ENCODE measurements around the gene MYH13.
"Not testable (repeated sequence)": the region's sequence is repeated elsewhere in the genome, so short reads cannot be mapped to it uniquely, and the experiment has no call there.

Gene MYH13

DNA sequence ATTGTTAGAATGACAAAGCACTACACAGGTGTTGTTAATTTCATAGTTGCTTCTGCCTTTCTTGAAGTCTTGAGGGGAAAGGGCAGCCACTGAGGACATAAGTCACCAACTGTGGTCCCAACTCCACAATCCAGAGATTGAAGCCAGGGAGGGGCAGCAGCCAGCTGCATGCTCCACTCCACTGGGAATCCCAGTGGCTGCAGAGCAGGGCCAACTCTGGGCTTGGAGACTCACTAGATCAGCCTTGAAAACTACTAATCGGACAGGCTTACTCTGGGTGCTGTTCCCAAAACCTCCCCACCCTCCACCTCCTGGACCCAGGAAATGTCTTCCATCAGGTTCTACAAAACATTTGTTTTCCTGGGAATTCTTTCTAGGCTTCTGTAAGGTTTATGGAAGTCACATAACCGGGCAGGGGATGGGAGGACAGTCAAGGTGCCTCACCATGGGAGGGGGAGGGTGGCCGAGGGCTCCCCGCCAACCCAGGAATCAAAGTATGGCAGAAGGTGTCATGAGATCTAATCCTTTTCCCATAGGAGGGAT, 68.0 kb downstream of the MYH13 start:
- no peak for DNase-seq (ENCODE audit: low read depth, low spot score)

DNA sequence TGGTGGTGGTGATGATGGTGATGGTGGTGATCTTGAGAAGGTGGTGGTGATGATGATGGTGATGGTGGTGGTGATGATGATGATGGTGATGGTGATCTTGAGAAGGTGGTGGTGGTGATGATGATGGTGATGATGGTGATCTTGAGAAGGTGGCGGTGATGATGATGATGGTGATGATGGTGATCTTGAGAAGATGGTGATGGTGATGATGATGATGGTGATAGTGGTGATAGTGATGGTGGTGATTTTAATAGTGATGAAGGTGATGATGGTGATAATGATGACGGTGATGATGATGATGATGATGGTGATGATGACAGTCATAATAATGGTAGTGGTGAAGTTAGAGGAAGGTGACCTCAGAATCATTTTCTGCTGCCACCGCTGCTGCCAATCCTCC, 75.1 kb downstream of the MYH13 start:
- DNase-seq (ENCODE audit: low read depth, low spot score): no peak

DNA sequence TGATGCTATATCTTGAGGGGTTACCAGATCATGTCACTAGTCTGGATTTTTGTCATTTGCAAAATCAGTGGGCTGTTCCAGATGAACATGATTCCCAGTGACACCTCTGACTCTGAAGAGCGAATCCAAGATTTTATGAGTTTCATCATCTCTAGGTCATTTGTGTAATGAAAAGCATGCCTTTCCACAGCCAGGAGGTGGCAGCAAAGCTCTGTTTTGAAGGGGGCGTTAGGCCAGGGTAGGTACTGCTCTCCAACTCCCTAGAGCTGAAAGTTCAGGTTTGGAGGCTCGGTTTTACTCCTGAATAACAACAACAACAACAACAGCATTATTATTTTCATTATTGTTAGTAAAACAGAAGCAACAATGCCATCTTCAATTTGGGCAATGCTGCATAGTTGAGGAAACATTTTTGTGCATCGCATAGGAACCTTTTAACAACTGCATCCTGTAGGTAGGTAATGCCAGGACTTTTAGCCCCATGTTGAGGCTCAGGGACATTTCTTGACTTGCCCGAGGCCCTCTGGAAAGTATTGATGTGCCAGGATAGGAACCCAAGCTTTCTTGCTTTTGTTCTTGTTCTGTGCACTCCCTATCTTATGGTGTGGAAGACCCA, 77.0 kb downstream of the MYH13 start:
- peak; percentile 55 for DNase-seq (ENCODE audit: low read depth, low spot score)

DNA sequence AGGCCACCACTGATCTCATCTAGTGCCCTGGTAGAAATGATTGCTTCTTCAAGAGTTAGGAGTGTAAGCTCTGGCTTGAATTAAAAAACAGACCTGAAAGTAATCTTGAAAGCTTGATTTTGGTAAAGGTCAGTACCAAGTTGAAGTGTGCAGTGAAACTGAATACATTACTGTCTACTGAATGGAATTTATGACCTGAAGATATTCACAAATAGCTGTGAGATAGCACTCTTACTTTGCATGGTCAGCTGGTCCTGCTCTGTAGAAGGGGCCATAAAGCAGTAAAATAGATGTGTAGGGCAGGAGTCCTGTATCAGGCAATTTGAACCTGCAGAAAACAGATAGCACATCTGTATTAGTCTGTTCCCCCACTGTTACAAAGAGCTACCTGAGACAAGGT, 78.6 kb downstream of the MYH13 start:
- no peak for DNase-seq (ENCODE audit: low read depth, low spot score)

DNA sequence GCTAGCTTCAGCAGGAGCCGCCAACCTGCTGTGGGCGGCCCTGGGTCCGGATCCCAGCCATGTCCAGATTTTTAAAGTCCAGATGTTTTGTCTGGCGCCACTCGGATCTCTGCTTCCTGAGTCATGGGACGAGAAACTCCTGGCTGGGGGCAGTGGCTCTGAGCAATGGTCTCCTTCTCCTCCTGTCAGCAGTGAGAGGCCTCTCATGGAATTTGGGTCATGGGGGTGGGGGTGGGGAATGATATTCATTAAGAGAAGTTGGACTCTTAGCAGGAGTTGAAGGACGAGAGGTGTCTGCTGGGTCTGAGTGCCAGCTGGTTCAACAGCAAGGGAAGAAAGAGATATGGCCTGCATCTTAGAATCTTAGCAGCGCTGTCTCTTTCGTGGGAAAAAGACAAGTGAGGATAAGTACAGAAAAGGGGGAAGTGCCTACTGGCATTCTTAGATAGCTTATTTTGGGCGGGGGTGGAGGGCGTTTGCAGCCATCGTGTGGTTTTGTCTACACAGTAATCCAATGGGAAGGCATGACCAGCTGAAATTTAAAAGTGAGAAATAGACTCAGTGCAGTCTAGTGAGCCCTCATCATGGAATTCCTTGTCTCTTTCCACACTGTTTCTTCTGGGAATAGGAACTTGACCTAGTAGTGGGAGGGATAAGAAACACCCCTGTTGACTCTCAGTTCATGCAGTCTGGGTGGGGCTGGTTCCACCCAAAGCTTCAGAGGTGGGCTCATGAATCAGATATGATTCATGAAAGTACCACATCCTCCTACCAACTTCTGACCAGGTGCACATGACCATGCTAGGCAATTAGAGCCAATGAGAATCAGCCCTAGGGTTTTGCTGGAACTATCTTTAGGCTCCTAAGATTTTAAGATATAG, 80.5 kb downstream of the MYH13 start:
- no peak for DNase-seq (ENCODE audit: low read depth, low spot score)

DNA sequence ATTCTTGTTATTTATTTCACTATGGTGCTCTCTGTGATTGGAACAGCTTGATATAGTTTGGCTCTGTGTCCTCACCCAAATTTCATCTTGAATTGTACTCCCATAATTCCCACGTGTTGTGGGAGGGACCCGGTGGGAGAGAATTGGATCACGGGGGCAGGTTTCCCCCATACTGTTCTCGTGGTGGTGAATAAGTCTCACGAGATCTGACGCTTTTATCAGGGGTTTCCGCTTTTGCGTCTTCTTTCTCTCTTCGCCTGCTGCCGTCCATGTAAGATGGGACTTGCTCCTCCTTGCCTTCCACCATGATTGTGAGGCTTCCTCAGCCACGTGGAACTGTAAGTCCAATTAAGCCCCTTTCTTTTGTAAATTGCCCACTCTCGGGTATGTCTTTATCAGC, 81.2 kb downstream of the MYH13 start:
- not testable (repeated sequence) for DNase-seq (ENCODE audit: low read depth, low spot score)

DNA sequence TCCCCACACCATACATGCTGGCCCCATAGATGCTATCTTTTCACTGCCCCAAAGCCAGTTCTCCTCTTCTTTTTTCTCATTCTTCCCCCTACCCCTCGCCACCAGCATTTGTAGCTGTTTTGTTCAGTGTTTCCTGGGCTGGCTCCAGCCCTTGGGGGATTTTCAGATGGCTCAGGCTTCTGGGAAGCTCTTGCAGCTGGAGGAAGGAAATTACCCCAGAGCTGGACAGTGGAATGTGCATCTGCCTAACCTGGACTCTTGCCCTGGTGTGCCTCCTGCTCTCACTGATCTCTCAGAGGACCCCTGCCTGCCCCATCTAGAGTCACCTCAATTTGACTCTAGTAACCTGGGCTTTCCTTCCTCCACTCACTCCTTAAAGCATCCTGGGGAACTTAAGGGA, 82.8 kb downstream of the MYH13 start:
- no peak for DNase-seq (ENCODE audit: low read depth, low spot score)

DNA sequence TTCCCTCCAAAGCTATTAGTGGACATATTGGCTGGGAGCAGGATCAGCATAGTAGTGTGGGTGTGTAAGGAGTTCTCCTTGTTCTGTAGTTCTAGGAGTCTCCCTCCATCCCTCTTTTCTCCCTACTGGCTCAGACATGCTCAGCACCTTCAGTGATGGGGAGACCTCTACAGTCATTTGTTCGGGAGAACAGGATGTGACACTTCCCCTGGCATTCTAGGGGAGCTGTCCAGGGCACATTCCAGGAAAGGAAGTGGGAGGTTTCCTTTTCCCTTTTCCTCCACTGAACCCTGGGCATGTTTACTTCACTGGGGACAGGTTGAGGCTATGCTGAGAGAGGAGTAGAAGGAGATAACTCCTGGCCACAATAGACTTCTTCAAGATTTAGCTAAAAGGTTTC, 86.5 kb downstream of the MYH13 start:
- DNase-seq (ENCODE audit: low read depth, low spot score): no peak

DNA sequence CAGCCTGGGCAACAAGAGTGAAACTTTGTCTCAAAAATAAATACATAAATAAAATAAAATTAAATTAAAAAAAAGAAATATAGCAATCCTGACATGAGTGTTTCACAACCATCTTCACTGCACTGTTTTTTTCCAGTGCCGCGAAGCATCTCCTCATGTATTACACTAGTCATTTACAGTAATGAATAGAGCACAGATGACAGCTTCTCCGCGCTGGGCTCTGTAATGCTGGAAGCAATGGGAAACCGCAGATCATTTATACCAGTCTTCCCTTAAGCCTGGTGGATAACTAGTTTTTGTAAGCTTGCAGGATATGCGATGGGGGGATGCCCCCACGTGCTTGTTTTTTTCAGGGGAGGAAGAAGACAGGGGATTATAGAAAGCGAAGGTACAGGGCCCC, 86.9 kb downstream of the MYH13 start:
- DNase-seq (ENCODE audit: low read depth, low spot score): no peak

DNA sequence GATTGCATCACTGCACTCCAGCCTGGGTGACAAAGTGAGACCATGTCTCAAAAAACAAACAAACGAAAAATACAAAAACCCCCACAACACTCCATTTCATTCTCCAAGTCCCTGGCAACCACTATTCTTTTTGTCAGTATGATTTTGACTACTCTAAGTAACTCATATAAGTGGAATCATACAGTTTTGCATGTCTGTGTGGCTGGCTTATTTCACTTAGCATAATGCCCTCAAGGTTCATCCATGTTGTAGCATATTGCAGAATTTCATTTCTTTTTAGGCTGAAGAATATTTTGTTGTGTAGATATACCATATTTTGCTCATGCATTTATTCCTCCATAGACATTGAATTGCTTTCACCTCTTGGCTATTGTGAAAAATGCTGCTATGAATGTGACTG, 92.7 kb downstream of the MYH13 start:
- no peak for DNase-seq (ENCODE audit: low read depth, low spot score)

DNA sequence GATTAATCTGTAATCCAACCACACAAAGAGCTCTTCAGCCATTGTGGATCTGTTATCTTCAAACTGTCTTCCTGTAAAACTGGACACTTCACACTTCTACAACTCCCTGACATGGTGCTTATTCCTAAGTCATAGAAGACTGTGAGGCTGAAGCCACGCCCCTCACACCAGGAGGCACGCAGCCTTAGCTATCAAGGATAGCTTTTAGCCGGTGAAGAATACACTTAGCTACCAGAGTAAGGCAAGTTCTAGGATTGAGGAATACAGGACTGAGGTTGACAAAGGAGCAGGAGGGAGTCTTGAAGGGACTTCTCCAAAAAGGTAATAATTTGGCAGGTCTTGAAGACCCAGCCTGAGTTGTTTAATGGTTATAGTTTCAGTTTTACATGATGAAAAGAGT, 94.6 kb downstream of the MYH13 start:
- DNase-seq (ENCODE audit: low read depth, low spot score): no peak

DNA sequence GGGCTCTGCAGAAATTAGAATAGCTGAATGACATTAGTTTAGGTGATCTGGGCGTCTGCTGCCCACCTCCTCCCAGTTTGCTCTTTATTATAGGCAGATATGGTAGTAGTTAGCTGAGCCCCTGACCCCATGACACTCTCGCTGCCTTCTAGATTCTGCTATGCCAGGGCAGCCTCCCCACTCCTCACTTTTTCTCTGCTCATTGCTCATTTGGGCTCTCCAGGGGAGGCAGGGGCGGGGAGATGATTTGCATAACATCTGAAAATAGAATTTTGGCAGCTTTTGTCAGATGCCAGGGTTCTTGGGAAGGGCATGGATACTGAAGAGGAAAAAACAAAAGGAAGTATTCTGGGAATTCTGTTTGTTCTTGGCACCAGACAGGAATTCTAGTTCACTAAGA, 96.4 kb downstream of the MYH13 start:
- DNase-seq (ENCODE audit: low read depth, low spot score): peak; percentile 34

DNA sequence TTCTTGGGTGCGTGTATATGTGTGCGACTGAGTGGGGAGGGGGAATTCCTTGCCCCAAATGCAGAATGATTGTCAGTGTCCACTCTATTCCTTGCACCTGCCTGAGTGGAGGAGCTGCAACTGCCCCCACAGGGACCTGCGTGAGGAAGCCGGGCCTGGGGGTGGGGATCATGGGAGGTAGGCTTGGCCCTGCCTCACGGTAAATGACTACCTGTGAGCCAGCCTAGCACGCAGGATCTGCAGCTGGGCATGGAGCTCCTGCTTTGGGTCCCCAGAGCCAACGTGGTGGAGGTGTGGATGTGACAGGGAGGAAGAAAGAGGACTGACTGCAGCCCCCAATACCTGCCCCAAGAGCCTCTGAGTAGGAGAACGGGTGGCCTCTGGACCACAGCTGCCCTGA, 97.4 kb downstream of the MYH13 start:
- no peak for DNase-seq (ENCODE audit: low read depth, low spot score)

DNA sequence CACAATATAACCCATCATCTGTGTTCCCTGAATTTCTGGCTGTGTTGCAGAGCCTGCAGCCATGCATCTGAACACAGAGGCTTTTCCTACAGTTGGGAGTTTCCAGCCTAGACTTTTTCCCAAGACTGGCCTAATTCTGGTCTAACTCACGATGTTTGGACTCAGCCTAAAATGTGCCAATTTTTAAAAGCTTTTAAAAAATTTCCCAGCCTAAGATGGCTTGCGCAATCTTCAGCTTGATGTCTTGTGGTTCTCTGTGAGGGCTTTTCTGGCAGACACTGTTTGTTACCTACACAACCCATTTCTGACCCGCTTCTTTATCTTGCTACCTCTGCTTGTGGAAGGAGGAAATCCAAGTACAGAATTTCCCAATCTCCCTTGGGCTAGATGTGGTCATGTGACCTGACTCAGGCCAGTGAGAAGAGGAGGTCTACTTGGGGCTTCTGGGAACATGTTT, 101.7 kb downstream of the MYH13 start:
- DNase-seq (ENCODE audit: low read depth, low spot score): no peak

DNA sequence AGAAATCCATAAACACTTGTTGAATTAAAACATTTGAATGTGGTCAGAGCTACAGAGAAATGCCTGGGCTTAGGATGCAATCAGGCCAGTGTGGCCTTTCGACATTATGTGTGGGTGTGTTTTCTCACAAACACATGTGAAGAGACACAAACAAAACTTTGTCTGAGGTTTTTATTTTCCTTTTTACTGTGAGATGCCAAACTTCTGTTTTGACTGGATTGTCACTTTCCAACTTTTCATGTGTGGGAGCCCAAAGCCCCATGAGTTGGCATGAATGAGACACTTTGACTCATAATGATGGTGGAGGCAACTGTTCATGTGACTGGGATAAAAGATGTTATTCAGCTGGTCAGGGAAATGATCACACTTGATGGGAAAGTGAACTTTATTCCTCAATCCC, 102.5 kb downstream of the MYH13 start:
- DNase-seq (ENCODE audit: low read depth, low spot score): no peak

DNA sequence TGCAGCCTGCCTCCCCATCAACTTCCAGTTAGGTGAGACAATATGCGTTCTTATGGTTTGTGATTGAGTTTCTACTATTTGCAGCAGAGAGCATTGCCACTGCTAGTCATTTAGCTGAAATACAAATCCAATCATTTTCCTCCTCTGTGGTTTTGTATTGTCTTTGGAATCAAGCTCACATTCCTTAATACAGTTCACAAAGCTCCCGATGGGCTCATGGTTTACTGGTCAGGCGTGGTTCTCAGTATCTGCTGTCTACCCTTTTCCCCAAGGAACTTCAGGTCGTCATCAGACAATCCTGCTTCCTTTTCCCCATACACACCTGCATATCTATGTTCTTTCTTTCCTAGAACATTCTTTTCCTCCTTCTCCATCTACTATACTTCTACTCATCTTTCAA, 104.8 kb downstream of the MYH13 start:
- DNase-seq (ENCODE audit: low read depth, low spot score): peak; percentile 37

DNA sequence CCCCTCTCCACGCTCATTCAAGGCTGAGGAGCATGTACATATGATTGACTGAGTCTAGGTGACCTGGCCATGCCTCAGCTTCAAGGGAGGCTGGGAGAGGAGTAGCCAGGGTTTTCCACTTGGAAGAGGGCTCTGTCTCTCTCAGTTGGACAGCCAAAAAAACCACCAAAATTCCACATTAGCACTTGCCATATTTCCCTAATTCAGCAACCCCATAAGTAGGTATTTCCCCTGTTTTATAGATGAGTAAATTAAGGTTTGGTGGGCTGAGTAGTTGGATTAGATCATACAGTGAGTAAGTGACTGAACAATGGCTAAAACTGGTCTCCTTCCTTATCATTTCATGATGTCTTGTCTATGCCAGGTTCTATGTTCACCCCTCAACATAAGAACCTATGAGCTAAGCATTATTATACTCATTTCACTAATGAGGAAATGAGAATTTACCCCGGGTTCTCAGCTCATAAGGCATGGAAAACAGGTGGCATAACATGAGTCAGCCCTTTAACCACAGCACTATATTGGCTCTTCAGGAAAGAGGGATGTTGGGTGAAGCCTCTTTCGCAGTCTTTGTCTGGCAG, 106.4 kb downstream of the MYH13 start:
- DNase-seq (ENCODE audit: low read depth, low spot score): no peak

DNA sequence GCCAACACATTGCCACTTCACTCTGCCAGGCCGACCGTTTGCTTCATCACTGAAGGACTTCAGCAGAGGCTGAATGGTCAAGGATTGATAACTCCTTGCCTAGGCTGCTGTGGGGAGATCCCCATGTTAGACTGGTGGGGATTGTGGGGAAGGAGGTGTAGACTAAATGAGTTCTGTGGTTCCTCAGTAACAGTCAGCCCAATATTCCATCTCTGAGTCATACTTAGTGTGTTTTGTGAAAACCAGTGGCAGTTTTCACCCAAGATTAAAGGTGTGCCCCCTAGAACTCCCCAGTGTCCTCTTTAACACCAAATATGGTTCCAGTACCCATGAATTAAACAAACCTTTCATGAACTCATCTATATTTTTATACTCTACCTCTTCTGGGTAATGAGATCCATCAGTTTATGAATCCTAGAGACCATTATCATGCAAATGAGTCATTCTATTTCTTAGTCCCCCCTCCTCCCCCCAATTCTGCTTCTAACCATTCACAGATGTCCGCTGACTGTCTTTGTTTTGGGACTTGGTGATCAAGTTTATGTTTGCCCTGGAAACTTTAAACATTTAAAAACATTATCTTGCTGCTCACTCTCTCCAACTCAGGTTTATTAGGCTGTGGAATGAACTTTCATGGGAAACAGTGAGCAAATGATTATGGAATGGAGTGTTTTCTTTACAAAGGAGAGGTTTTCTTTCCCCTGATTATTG, 107.6 kb downstream of the MYH13 start:
- DNase-seq (ENCODE audit: low read depth, low spot score): peak; percentile 44

DNA sequence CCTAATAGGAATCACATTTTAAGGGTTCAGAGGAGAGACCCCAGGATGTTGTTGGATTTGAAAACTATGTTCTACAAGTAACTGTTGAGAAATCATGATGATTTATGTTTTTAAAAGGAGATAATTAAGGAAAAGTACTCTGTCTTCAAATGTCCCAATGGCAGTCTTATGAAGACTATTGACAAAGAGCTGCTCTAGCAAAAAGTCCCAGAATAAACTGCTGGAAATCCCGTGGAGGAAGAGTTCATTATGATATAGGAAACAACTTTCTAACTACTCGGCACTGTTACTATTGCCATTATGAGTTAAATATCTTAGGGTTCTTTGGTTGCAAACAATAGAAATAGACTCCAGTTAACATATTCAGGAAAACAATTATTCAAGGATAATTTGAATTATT, 108.8 kb downstream of the MYH13 start:
- no peak for DNase-seq (ENCODE audit: low read depth, low spot score)

DNA sequence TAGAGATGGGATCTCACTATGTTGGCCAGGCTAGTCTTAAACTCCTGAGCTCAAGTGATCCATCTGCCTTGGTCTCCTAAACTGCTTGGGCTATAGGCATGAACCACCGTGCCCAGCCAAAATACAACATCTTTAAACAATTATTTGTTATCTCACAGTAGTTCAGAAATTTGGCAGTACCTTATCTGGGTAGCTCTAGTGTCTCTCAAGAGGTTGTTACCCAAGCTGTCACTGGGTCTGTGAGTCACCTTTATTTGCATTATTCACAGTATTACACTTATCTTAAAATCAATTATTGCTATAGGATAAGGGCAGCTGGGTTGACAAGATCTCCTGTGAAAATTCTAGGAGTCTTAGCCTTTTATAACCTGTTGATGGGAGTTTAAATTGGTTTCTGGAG, 110.4 kb downstream of the MYH13 start:
- no peak for DNase-seq (ENCODE audit: low read depth, low spot score)

DNA sequence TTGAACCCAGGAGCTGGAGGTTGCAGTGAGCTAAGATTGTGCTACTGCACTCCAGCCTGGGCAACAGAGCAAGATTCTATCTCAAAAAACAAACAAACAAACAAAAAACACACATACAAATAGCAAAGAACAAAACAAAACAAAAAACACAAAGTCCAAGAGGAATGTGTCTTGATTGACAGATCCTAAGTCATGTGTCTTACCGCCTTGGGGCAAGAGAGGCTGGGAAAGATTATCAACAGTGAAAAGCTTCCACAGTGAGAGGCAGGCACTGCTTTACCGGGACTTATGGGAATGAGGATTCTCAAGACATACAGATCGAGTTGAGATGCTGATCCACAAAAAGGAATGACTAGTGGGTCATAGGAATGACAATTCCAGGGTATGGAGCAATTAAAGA, 111.7 kb downstream of the MYH13 start:
- DNase-seq (ENCODE audit: low read depth, low spot score): no peak

Data from astrocyte of the hippocampus (primary cell).